Measurements from ENCODE around the gene STK10. TPM values are rescaled to one million over a fixed set of nuclear protein-coding genes. Genes with fewer than 3 reads are reported as not detected.

The STK10 gene
- total RNA-seq: 10 to 100 TPM; 14.1 to 30.4 (median 19.4) TPM

- TF ChIP-seq POLR2A (IDR thresholded peaks at IDR 0.05) (peak; percentile 58 to 59), POLR2AphosphoS5 (IDR thresholded peaks at IDR 0.05) (peak; percentile 32), CTCF (IDR thresholded peaks at IDR 0.05) (peak; percentile 73 to 95 (median 86)), EP300 (IDR thresholded peaks at IDR 0.05) (no peak)
- Histone ChIP-seq H3K4me3 (peak within 1 kb of the TSS; percentile 63 to 93), H3K27me3 (no peaks in the 10 kb centered on the region), H3K36me3 (no peaks in the 10 kb centered on the region), H3K4me1 (peaks cover 0 to 45% (median 3%) of the 10 kb centered on the region in 3 donors), H3K9me3 (no peaks in the 10 kb centered on the region), H3K27ac (peak within 1 kb of the TSS; percentile 62 to 96 (median 90))
- WGBS, 2 donors (ENCODE audit: low coverage in 1 of 2): 0% methylated on average over 8 to 13 of the region's 102 CpGs
- peak; percentile 95 for ATAC-seq
These were observed at the start of gene STK10 for GRCh38 chr5:172188033-172188892. TSS of gene STK10 (minus strand) at chr5:172188224. CDS start at chr5:172188042, 182 bp downstream.

DNA sequence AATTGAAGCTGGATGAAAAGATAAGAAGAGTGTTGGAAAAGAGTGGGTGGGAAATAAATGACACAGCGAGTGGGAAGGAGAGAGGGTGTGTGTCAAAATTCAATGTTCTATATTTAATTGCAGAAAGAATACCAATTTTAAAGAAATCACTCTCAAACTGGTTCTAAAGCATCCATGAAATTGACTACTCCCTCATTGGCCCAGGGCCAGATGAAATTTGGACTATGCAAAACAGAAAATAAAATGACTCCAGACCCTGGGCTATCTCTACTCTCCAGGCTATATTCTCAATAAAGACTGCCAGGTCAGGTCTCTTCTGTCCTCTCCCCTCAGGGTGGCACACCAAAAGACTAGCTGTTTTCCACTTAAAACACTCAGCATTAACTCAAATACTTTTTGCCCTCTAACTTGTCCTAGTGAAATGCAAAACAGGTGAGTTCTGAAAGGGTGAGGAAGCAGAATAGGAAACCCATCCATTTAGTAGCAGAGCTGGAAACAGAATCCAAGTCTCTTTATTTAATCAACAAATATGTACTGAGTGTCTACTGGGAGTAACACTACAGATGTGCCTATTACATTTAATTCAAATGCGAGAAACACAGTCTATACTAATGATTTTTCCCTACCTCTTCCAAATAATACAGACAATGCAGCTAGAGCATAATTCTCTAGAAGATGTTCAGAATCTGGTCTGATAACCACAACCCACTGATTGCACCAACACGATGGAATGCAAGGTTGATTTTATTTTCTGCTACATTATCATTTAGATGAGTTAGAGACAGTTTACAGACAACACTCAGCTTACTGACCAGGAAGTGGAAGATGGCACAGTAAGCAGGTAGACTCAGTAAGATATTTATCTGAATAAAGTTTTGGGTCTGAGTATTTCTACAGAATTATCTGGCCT, 48.1 kb upstream of the STK10 start:
- TF ChIP-seq CTCF (IDR thresholded peaks at IDR 0.05): no peak
- no peak for TF ChIP-seq POLR2A (IDR thresholded peaks at IDR 0.05)
- TF ChIP-seq POLR2AphosphoS5 (IDR thresholded peaks at IDR 0.05): no peak
- no peak for TF ChIP-seq EP300 (IDR thresholded peaks at IDR 0.05)
- 68 to 74% methylated on average over 3 of the region's 3 CpGs for WGBS, 2 donors (ENCODE audit: low coverage in 1 of 2)
- Histone ChIP-seq H3K27ac (no peak overlapping the region), H3K4me3 (no peak overlapping the region), H3K27me3 (no peaks in the 10 kb centered on the region), H3K36me3 (peaks cover 3 to 33% of the 10 kb centered on the region in 2 donors), H3K9me3 (no peaks in the 10 kb centered on the region), H3K4me1 (peaks cover 0 to 23% (median 0%) of the 10 kb centered on the region in 3 donors)
- ATAC-seq: no peak

DNA sequence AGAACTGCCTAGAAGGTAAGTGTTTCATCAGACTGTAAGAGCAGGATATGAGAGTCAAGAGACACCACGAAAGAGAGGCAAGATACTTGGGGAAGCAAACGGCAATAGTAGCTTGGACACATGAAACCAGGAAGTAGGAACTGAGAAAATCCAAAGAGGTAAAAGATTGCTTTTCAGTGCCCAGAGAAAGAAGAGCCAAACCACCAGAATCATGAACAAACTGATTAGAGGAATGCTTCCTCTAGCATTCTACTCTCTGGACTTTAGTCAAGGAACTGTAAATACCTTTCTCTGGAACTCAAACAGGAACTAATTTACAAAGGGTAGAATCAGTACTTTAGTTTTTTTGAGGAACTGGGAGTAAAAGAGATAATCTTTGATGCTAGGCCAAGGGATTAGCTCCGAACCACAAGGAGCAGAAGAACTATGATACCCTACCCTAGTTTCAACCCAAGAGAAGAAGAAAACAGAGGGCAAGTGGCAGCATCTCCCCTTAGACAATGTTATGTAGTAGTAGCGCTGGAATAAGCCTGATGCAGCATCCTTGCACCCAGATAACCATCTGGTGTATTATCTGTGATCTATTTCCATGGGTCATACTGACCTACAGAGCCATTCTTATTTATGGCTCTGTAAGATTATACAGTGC, 47.2 kb upstream of the STK10 start:
- Histone ChIP-seq H3K27me3 (no peaks in the 10 kb centered on the region), H3K9me3 (no peaks in the 10 kb centered on the region), H3K4me3 (no peak overlapping the region), H3K27ac (no peak overlapping the region), H3K4me1 (peaks cover 0 to 23% (median 0%) of the 10 kb centered on the region in 3 donors), H3K36me3 (peaks cover 3 to 39% of the 10 kb centered on the region in 2 donors)
- WGBS, 2 donors (ENCODE audit: low coverage in 1 of 2): 37 to 58% methylated on average over 3 to 4 of the region's 4 CpGs
- TF ChIP-seq POLR2AphosphoS5 (IDR thresholded peaks at IDR 0.05): no peak
- TF ChIP-seq CTCF (IDR thresholded peaks at IDR 0.05): no peak
- TF ChIP-seq EP300 (IDR thresholded peaks at IDR 0.05): no peak
- no peak for TF ChIP-seq POLR2A (IDR thresholded peaks at IDR 0.05)
- no peak for ATAC-seq

DNA sequence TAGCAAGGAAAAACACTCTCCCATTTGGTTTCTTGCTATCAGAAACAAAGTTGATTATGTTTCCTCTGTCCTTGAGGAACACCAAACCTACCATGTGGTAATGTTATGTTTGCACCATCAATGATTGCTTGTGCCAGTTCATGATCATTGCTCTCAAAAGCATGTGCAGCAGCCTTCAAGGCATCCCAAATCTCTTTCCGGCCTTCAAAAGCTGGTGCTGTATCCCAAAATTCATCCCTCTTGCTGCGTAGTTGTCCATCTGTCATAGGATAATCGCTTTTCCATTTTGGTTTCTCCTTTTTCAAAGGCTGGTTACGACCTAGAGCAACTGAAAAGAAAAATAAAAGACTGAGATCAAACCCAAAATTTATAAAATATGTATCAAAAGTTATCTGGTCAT, 46.0 kb upstream of the STK10 start:
- ATAC-seq: no peak
- TF ChIP-seq EP300 (IDR thresholded peaks at IDR 0.05): no peak
- no peak for TF ChIP-seq POLR2A (IDR thresholded peaks at IDR 0.05)
- TF ChIP-seq CTCF (IDR thresholded peaks at IDR 0.05): no peak
- TF ChIP-seq POLR2AphosphoS5 (IDR thresholded peaks at IDR 0.05): no peak
- H3K4me3 ChIP-seq: no peak overlapping the region
- no peak overlapping the region for H3K27ac ChIP-seq
- H3K9me3 ChIP-seq: no peaks in the 10 kb centered on the region
- H3K4me1 ChIP-seq: peaks cover 0 to 23% (median 0%) of the 10 kb centered on the region in 3 donors
- WGBS, 2 donors (ENCODE audit: low coverage in 1 of 2): 90 to 100% methylated on average over 3 to 4 of the region's 4 CpGs
- peaks cover 3 to 39% of the 10 kb centered on the region in 2 donors for H3K36me3 ChIP-seq
- H3K27me3 ChIP-seq: no peaks in the 10 kb centered on the region
